Ectodermal cell (in vitro differentiated cells): ENCODE data around the gene GRK5. TPM values are rescaled to one million over a fixed set of nuclear protein-coding genes. Genes with fewer than 3 reads are reported as not detected.

Source experiments
- H3K27ac ChIP-seq: 2 replicates; pipeline ENCODE4 v1.7.0; 2013; ENCODE audit warnings: mild to moderate bottlenecking, low read depth, low read length; ENCODE audit not compliant: insufficient read depth, poor library complexity, severe bottlenecking
- H3K27me3 ChIP-seq: 2 replicates; pipeline ENCODE4 v1.7.0; 2013; ENCODE audit warnings: mild to moderate bottlenecking, low read length; ENCODE audit not compliant: insufficient read depth, control insufficient read depth, poor library complexity, severe bottlenecking
- H3K36me3 ChIP-seq: one replicate; pipeline ENCODE4 v1.7.0; 2013; ENCODE audit warnings: low read length; ENCODE audit not compliant: control insufficient read depth, insufficient read depth
- H3K4me1 ChIP-seq: one replicate; pipeline ENCODE4 v1.7.0; 2013; ENCODE audit warnings: low read length; ENCODE audit not compliant: control insufficient read depth, insufficient read depth
- H3K4me3 ChIP-seq: 2 replicates; pipeline ENCODE4 v1.7.0; 2013; ENCODE audit warnings: low read depth, low read length, control low read depth; ENCODE audit not compliant: insufficient read depth
- H3K9me3 ChIP-seq: 2 replicates; pipeline ENCODE4 v1.7.0; 2013; ENCODE audit warnings: mild to moderate bottlenecking, low read length, moderate library complexity; ENCODE audit not compliant: control insufficient read depth
- WGBS, 2 experiments: methylation state at CpG; one replicate each; pipeline ENCODE4 v1.1.7; 2013; ENCODE audit warnings: missing lambda C conversion rate in 2 of 2; 5-methylcytosine and 5-hydroxymethylcytosine counted together
- polyA plus RNA-seq, 4 experiments: library from polyadenylated mRNA; stranded (reverse); fragments of 50-300 nt; gene quantifications; one replicate each; pipeline ENCODE4 v1.2.3, GENCODE V29; 2013

GRK5 gene
- 7.3 TPM for polyA plus RNA-seq (2013, experiment 1 of 4)
- polyA plus RNA-seq (2013, experiment 2 of 4), result 7.9 TPM
- polyA plus RNA-seq (2013, experiment 3 of 4), result 6.4 TPM
- 6.7 TPM for polyA plus RNA-seq (2013, experiment 4 of 4)

DNA sequence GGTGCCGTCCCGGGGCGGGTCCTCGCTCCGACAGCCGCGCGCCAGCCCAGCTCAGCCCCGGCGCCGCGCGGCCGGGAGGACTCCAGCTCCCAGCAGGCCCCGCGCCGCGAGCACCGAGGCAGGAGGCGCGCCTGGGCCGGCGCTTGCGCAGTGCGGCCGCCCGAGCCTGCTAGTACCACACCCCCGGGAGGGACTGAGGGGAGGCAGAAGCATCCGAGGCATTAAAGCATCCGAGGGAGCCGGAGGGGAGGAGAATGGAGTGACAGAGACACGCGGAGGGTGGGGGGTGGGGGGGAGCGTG is at the start of gene GRK5:
TSS of gene GRK5 (plus strand) at position 206 of the 301 bp plus-strand sequence. CDS start 347 bp downstream, outside the sequence.
- WGBS, 2 experiments, result 0% methylated on average over 30 to 31 of the region's 34 CpGs
- no peaks in the 10 kb centered on the region for H3K36me3 ChIP-seq
- peaks cover 34% of the 10 kb centered on the region for H3K4me1 ChIP-seq
- no peaks in the 10 kb centered on the region for H3K9me3 ChIP-seq
- H3K27me3 ChIP-seq, result peaks cover 17% of the 10 kb centered on the region
- peak within 1 kb of the TSS; percentile 59 for H3K4me3 ChIP-seq
- H3K27ac ChIP-seq, result peak within 1 kb of the TSS; percentile 90

DNA sequence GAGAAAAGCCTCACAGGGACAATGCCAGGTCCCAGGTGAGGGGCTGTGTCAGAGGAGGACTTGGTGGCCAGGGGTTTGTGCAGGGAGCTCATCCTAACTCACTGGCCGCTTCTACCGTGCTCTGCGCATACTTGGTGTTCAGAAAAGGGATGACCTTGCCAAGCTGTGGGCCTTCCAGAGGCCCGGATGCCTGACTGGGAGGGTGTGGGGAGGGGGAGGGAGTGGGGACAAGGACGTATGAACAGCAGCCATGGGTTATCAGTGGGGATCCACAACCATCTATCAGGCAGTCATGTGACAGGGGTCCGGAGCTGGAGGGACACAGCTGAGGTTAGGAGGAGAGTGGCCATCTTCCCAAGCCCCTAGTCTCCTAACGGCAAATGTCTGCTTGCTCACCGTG is 48.0 kb upstream of the GRK5 start:
- Histone ChIP-seq H3K9me3 (no peaks in the 10 kb centered on the region), H3K27me3 (no peaks in the 10 kb centered on the region), H3K4me1 (no peaks in the 10 kb centered on the region), H3K36me3 (no peaks in the 10 kb centered on the region), H3K4me3 (no peak overlapping the region), H3K27ac (no peak overlapping the region)
- 83 to 87% methylated on average over 8 of the region's 8 CpGs for WGBS, 2 experiments

DNA sequence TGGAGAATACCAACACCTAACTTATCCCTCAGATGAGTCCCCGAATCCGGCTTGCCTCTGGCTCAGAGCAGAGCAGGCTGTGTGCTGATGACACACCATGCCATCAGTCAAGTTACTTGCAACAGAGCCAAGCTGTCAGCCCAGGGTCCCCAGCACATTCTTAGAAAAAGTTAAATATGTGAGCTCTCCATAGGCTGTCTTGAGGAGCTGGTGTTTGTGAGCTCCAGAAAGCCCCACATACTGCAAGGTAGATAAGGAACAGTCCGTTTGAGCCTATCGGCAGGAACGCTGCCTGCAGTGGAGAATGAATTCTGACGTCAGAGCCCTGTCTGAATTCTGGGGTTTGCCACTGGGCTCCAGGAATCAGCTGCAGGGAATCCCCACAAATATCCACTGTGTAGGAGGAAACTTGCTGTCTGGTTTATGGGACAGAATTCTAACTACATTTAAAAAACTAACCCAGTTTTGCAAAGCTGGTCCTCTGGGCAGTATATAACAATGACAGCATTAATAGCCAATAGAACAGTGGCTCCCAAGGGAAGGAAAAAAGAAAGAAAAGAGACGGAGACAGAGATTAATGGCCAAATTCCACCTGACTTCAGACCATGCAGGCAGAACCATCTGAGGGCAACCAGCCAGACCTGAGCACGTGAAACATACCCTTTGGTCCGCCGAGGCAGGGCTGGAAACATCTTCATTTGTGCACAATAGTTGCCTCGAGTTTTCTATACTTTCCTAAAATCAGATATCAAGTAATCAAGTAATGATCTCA is 45.5 kb upstream of the GRK5 start:
- Histone ChIP-seq H3K4me3 (no peak overlapping the region), H3K27ac (no peak overlapping the region), H3K9me3 (no peaks in the 10 kb centered on the region), H3K36me3 (no peaks in the 10 kb centered on the region), H3K4me1 (no peaks in the 10 kb centered on the region), H3K27me3 (no peaks in the 10 kb centered on the region)
- 87 to 91% methylated on average over 11 of the region's 11 CpGs for WGBS, 2 experiments

DNA sequence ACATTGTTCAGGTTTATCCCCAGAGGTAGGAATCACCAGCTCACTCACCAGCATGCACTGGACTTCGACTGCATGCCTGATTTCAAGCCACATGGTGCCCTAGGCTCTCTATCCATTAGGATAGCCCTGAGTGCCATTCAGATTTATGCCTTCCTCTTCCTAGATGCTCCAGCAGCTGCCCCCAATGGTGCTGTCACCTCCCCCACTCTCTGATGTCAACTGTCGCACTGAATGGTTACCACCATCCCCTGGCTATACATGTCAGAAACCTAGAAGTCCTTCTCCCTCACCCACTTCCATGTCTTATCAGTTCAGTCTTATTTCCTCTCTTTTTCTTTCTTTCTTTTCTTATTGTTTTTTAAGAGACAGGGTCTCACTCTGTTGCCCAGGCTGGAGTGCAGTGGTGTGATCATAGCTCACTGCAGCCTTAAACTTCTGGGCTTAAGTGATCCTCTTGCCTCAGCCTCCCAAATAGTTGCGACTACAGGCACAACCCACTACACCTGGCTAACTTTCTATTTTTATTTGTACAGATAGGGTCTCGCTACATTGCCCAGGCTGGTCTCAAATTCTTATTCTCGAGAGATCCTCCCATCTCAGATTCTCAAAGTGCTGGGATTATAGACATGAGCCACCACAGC is 44.8 kb upstream of the GRK5 start:
- H3K27ac ChIP-seq, result no peak overlapping the region
- H3K4me1 ChIP-seq, result no peaks in the 10 kb centered on the region
- no peaks in the 10 kb centered on the region for H3K27me3 ChIP-seq
- H3K4me3 ChIP-seq, result no peak overlapping the region
- no peaks in the 10 kb centered on the region for H3K36me3 ChIP-seq
- H3K9me3 ChIP-seq, result no peaks in the 10 kb centered on the region
- 90 to 92% methylated on average over 5 of the region's 5 CpGs for WGBS, 2 experiments

DNA sequence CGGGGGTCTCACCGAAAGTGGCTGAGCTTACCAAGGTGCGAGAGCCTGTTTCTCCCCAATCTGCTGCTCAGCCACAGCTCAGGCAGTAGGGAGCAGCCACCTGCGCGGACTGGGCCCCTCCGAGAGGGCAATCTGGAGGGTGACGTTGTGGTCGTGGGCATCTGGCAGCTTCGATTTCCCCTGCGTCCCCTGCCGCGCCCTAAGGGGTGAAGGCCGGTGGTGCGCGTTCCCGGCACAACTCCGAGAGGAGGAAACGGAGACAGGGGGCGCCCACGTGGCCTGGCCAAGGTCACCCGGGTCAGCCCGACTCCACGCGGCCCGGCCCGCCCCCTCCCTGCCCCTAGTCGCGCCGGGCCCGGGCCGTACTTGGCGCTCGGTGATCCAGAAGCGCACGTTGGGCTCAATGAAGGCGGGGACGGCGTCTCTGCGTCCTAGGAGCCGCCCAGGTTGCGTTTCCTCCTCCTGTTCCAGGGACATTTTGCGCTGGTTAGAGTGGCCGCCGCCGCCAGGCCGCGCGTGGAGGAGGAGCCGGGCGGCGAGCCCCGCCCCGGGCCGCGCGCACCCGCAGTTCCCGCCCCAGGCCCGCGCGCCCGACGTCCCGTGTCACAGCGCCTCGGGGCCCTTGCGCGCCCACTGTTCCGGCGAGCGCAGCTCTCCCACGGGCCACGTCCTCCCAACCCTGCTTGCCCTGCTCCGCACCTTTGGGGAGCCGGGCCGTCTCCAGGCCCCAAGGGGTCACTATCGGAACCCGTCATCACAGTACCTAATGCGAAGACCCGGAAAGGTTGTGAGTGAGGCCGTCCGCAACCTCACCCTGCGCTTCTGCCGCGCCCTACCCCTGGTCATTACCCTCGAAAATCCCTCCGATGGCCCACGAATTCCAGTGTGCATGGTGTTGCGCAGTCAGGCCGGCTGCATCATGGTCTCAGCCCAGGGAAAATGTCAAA is 41.9 kb upstream of the GRK5 start, which contains the start of gene SFXN4:
TSS of gene SFXN4 (minus strand) at position 544 of the 947 bp plus-strand sequence. CDS start at position 477, 67 bp downstream.
- Histone ChIP-seq H3K27ac (no peak within 1 kb of the TSS), H3K4me1 (no peaks in the 10 kb centered on the region), H3K27me3 (no peaks in the 10 kb centered on the region), H3K9me3 (no peaks in the 10 kb centered on the region), H3K4me3 (peak within 1 kb of the TSS; percentile 70), H3K36me3 (peaks cover 12% of the 10 kb centered on the region)
- WGBS, 2 experiments, result 4% methylated on average over 89 to 90 of the region's 90 CpGs

DNA sequence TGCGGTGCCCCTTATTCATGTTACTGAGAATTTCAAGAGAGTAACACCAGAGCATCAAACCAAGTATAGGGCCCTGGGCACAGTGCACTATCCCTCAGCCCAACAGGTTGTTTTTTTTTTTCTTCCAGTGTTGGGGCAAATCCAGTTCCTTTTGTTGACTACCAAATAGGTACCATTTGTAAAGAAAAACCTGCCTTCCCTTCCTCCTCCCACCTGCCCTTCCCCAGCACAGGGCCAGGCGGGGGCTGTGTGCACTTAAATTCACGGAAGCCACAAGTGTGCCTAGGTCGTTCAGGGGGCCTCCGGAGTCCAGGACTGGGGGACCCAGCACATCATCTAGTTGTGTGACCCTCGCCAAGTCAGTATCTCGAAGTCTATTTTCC is 41.3 kb upstream of the GRK5 start:
- 79% methylated on average over 7 of the region's 7 CpGs for WGBS, 2 experiments
- no peak overlapping the region for H3K27ac ChIP-seq
- peak overlapping the region; percentile 70 for H3K4me3 ChIP-seq
- H3K27me3 ChIP-seq, result no peaks in the 10 kb centered on the region
- H3K4me1 ChIP-seq, result no peaks in the 10 kb centered on the region
- no peaks in the 10 kb centered on the region for H3K9me3 ChIP-seq
- peaks cover 18% of the 10 kb centered on the region for H3K36me3 ChIP-seq

DNA sequence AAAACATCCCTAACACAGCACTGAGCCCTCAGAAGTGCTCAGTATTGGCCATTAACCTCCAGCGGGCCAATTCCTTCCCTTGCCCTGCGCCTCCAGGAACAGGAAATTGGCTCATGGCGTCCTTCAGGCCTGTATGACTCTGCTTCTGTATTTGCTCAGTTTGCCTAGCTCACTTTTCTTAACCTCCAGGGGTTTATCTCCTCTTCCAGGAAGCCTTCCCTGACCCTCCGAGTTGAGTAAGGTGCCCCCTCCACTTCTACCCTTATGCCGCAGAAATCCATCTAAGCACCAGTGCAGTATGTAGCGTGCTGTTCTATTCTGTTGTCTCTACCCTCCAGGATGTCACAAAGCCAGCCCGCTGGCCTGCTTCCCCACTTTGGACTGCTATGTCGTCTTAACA is 40.8 kb upstream of the GRK5 start:
- Histone ChIP-seq H3K9me3 (no peaks in the 10 kb centered on the region), H3K4me1 (no peaks in the 10 kb centered on the region), H3K27ac (no peak overlapping the region), H3K4me3 (no peak overlapping the region), H3K27me3 (no peaks in the 10 kb centered on the region), H3K36me3 (peaks cover 23% of the 10 kb centered on the region)
- 65 to 67% methylated on average over 8 of the region's 8 CpGs for WGBS, 2 experiments

DNA sequence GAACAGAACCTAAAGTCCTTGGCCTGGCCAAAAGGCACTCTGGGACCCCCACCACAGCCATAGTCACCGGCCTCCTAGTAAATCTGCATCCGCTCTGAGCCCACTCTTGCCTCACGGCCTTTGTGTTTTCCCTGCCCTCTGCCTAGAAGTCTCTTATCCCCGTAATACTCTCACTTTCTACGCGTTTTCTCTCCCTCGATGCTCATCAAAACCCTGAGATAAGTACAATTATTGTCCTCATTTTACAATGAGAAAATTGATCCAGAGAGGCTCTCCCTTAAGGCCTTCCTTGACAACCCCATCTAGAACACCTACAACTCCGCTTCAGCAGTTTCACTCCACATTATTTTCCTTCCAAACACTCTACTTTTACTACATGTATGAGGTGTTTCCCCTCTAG is 40.3 kb upstream of the GRK5 start:
- 75 to 77% methylated on average over 8 of the region's 8 CpGs for WGBS, 2 experiments
- Histone ChIP-seq H3K27ac (no peak overlapping the region), H3K36me3 (peaks cover 26% of the 10 kb centered on the region), H3K4me1 (no peaks in the 10 kb centered on the region), H3K9me3 (no peaks in the 10 kb centered on the region), H3K27me3 (no peaks in the 10 kb centered on the region), H3K4me3 (no peak overlapping the region)

DNA sequence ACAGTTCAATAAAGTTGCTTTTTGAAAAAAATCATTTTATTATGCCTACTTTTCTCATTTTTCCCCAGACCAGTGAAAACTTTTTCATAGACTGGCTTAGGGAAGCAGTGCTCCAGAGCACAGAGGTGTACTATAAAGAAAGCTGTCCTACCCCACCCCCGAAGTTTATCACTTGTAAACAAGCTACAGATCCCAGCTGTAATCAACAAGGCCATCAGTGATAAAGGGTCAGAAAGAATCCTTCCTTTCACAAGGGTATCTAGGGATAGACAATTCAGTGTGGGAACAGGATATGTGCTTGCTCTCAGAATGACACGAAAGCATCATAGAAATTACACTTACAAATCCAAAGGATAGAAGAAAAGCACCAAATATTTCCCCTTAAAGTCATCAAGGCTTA is 33.3 kb upstream of the GRK5 start:
- WGBS, 2 experiments, result 91 to 94% methylated on average over 2 of the region's 2 CpGs
- Histone ChIP-seq H3K36me3 (peaks cover 49% of the 10 kb centered on the region), H3K27ac (no peak overlapping the region), H3K4me3 (no peak overlapping the region), H3K4me1 (peaks cover 7% of the 10 kb centered on the region), H3K9me3 (no peaks in the 10 kb centered on the region), H3K27me3 (no peaks in the 10 kb centered on the region)

DNA sequence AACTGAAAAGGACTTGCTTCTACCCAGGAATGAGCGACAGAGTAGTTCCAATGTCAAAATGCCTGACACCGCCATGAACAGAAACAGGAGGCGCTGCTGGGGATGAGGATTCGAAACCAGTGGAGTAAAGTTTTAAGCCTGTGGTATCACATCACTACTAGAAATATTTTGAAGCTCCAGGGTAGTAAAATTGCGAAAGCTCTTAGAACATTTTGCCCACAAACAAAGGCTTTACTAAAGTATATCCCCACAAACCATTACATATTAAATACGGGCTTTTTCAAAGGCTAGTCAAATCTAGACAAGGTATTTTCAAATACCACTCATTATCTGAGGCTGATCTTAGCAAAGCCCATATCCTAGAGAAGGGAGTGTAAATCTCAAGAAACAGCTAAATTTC is 31.2 kb upstream of the GRK5 start:
- H3K27me3 ChIP-seq, result no peaks in the 10 kb centered on the region
- H3K9me3 ChIP-seq, result no peaks in the 10 kb centered on the region
- peaks cover 30% of the 10 kb centered on the region for H3K36me3 ChIP-seq
- 94 to 95% methylated on average over 6 of the region's 6 CpGs for WGBS, 2 experiments
- no peak overlapping the region for H3K4me3 ChIP-seq
- H3K4me1 ChIP-seq, result peaks cover 7% of the 10 kb centered on the region
- no peak overlapping the region for H3K27ac ChIP-seq
